PFSK-1 (cell line): ENCODE data around the gene MSI1.

Experiments
- FOXP2 ChIP-seq: optimal IDR thresholded peaks from 2 replicates; pipeline ENCODE3; 2011; ENCODE audit warnings: borderline replicate concordance, control low read depth, inconsistent platforms; ENCODE audit not compliant: insufficient read depth; ENCODE audit errors: extremely low read length, extremely low read depth
- POLR2AphosphoS5 ChIP-seq: IDR thresholded peaks from 2 replicates; pipeline ENCODE4 v1.6.1; 2012; ENCODE audit warnings: low read depth, mild to moderate bottlenecking, control low read depth, low read length, moderate library complexity
- REST ChIP-seq, 2 experiments: IDR thresholded peaks; 2 replicates each; pipeline versions ENCODE4 v1.6.1 to v1.8.0; 2011 to 2012; ENCODE audit warnings: low read depth in 2 of 2, low read length in 2 of 2, control low read depth in 1 of 2, inconsistent platforms in 1 of 2, mild to moderate bottlenecking in 1 of 2, moderate library complexity in 1 of 2; ENCODE audit not compliant: insufficient read depth in 1 of 2
- SIN3A ChIP-seq: IDR thresholded peaks from 2 replicates; pipeline ENCODE4 v1.6.1; 2012; ENCODE audit warnings: mild to moderate bottlenecking, low read length, moderate library complexity, borderline replicate concordance; ENCODE audit not compliant: insufficient read depth
- TAF1 ChIP-seq: IDR thresholded peaks from 2 replicates; pipeline ENCODE4 v1.6.1; 2012; ENCODE audit warnings: low read length, control low read depth, borderline replicate concordance; ENCODE audit not compliant: insufficient read depth

Gene MSI1

GRCh38 chr12:120292411-120292660, 76.6 kb downstream of the MSI1 start:
- no peak for TF ChIP-seq TAF1
- TF ChIP-seq POLR2AphosphoS5: no peak
- TF ChIP-seq FOXP2: no peak
- TF ChIP-seq REST (IDR thresholded peaks at IDR 0.05; ENCODE audit: insufficient read depth in 1 of 2, low read depth in 2 of 2, low read length in 2 of 2): no peak
- no peak for TF ChIP-seq SIN3A
